Right lobe of liver (tissue), 4 donors: ENCODE measurements around the gene LSM12.
"Not testable (repeated sequence)": the region's sequence is repeated elsewhere in the genome, so short reads cannot be mapped to it uniquely, and the experiment has no call there.

Experiments used
- POLR2A ChIP-seq: fragments of 450-650 bp; IDR thresholded peaks from one replicate; pipeline ENCODE4 v1.6.1; 2017; ENCODE audit warnings: antibody characterized with exemption, mild to moderate bottlenecking
- TF ChIP-seq, protein P1 (sequence below), 4 donors: fragments of 200-600 bp in 3 of 4; fragments of 450-650 bp in 1 of 4; IDR thresholded peaks; one replicate each; pipeline versions ENCODE4 v1.5.1 to v1.8.0; 2016 to 2022; ENCODE audit warnings: antibody characterized with exemption in 4 of 4, mild to moderate bottlenecking in 2 of 4
- donor health status: DM: no; HTN: no; CAD: no.
- donor health status: DM: no; HTN: no; CAD: no.
- donor health status: DM: no; HTN: yes; CAD: no.

- TF ChIP-seq, protein P1, sequence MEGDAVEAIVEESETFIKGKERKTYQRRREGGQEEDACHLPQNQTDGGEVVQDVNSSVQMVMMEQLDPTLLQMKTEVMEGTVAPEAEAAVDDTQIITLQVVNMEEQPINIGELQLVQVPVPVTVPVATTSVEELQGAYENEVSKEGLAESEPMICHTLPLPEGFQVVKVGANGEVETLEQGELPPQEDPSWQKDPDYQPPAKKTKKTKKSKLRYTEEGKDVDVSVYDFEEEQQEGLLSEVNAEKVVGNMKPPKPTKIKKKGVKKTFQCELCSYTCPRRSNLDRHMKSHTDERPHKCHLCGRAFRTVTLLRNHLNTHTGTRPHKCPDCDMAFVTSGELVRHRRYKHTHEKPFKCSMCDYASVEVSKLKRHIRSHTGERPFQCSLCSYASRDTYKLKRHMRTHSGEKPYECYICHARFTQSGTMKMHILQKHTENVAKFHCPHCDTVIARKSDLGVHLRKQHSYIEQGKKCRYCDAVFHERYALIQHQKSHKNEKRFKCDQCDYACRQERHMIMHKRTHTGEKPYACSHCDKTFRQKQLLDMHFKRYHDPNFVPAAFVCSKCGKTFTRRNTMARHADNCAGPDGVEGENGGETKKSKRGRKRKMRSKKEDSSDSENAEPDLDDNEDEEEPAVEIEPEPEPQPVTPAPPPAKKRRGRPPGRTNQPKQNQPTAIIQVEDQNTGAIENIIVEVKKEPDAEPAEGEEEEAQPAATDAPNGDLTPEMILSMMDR (IDR thresholded peaks at IDR 0.05), result not testable (repeated sequence)
- TF ChIP-seq POLR2A, result not testable (repeated sequence)
These were observed 35.4 kb upstream of the LSM12 start for GRCh38 chr17:44101858-44102257.
